Testis (tissue), 2 donors: ENCODE results near the gene ZNF747.

Experiments used
- POLR2A ChIP-seq: fragments of 450-650 bp; IDR thresholded peaks from one replicate; pipeline ENCODE4 v1.6.1; 2017; ENCODE audit warnings: antibody characterized with exemption, mild to moderate bottlenecking, moderate library complexity
- TF ChIP-seq, protein P1 (sequence below), 3 experiments: fragments of 450-650 bp in 2 of 3; fragments of 200-600 bp in 1 of 3; sonication (generic) in 1 of 3; IDR thresholded peaks; one replicate each; pipeline ENCODE4 v1.5.1; 2016 to 2019; ENCODE audit warnings: antibody characterized with exemption in 3 of 3, mild to moderate bottlenecking in 2 of 3, moderate library complexity in 1 of 3

DNA sequence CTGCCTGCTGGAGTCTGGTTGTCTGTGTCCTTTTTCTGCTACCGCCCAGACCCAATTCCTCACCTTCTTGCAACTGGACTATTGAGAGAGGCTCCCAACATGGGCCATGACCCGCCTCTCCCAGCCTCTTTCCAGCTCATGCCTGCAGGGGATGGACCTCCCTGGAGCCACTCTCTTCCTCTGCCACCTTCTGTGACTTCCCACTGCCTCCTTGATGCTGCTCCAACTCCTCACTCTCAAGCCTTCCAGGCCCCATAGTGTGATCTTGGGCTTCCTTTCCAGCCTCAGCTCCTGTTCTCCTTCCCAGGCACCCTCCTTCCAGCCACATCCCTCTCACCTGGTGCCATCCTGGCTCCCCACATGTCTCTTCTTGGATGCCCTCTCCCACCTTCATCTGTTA, 19.4 kb downstream of the ZNF747 start:
- TF ChIP-seq, protein P1, sequence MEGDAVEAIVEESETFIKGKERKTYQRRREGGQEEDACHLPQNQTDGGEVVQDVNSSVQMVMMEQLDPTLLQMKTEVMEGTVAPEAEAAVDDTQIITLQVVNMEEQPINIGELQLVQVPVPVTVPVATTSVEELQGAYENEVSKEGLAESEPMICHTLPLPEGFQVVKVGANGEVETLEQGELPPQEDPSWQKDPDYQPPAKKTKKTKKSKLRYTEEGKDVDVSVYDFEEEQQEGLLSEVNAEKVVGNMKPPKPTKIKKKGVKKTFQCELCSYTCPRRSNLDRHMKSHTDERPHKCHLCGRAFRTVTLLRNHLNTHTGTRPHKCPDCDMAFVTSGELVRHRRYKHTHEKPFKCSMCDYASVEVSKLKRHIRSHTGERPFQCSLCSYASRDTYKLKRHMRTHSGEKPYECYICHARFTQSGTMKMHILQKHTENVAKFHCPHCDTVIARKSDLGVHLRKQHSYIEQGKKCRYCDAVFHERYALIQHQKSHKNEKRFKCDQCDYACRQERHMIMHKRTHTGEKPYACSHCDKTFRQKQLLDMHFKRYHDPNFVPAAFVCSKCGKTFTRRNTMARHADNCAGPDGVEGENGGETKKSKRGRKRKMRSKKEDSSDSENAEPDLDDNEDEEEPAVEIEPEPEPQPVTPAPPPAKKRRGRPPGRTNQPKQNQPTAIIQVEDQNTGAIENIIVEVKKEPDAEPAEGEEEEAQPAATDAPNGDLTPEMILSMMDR (IDR thresholded peaks at IDR 0.05), result no peak
- TF ChIP-seq POLR2A, result no peak
